LNCAP (cell line): ENCODE measurements around the gene SRBD1.

ENCODE experiments used
- CTCF ChIP-seq: fragments of 450-650 bp; IDR thresholded peaks from 2 replicates; pipeline ENCODE4 v1.5.1; 2017; ENCODE audit warnings: mild to moderate bottlenecking

Gene SRBD1

GRCh38 chr2:45532181-45532580 lies 78.9 kb downstream of the SRBD1 start:
- TF ChIP-seq CTCF, result no peak

DNA sequence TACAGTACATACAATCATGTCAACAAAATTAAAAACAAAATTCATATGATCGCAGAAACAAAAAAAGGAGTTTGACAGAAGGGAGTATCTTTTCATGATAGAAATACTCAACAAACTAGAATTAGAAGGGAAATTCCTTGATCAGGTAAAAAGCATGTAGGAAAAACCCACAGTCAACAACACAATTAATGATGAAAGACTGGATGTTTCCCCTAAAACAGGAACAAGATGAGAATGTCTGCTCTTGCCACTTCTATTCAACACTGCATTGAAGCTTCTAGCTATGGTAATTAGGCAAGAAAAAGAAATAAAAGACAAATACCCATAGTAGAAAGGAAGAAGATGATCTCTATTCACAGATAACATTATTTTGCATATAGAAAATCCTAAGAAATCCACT lies 87.1 kb downstream of the SRBD1 start:
- TF ChIP-seq CTCF, result no peak

- no peak for TF ChIP-seq CTCF
These were observed 92.5 kb downstream of the SRBD1 start for GRCh38 chr2:45518546-45518945.

GRCh38 chr2:45510701-45511420 lies 100.2 kb downstream of the SRBD1 start:
- no peak for TF ChIP-seq CTCF

DNA sequence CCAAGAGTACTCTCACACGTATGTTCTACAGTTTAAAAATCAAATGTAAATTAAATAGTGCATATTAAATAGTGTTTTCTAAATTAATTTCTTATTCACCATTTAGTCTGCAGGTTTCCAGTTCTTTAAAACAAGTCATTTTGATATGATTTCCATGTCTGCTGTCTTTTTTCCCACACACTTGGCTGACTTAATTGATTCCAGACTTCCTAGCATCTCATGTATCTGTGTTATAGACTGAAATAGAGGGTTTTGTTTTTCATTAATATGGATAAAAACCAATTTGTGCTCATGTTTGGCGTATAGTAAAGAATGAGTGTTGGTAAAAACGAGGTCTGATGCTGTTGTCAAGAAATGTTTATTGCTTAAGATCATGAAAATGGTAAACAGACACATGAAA lies 104.3 kb downstream of the SRBD1 start:
- TF ChIP-seq CTCF, result no peak

DNA sequence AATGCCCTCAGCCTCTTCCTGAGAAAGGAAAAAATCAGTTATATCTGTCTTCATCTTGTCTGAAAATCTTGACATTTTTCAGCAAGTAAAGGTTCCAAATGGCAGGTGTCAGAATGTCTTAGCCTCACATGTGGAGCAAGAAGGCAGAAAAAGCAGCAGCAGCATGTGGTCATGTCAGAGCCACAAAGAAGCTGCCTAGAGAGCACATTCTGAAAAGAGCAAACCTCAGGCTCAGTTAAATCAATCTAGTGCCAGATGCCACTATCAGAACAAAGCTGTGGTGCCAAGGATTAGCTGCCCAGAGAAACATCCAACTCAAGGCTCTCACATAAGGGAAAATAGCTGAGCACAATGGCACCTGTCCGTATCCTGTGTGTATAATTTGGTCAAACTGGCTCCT lies 105.9 kb downstream of the SRBD1 start:
- no peak for TF ChIP-seq CTCF

GRCh38 chr2:45498661-45499550 lies 112.2 kb downstream of the SRBD1 start:
- no peak for TF ChIP-seq CTCF
